ENCODE measurements around the gene CALM3. TPM values are rescaled to one million over a fixed set of nuclear protein-coding genes. Genes with fewer than 3 reads are reported as not detected.

CALM3 gene
- total RNA-seq, 1 donor from 2014 or later, result 399 TPM

DNA sequence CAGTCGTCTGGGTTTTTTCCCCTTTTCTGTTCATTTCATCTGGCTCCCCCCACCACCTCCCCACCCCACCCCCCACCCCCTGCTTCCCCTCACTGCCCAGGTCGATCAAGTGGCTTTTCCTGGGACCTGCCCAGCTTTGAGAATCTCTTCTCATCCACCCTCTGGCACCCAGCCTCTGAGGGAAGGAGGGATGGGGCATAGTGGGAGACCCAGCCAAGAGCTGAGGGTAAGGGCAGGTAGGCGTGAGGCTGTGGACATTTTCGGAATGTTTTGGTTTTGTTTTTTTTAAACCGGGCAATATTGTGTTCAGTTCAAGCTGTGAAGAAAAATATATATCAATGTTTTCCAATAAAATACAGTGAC, 9.3 kb downstream of the CALM3 start:
- no peak overlapping the region for H3K27ac Mint-ChIP-seq
- peaks cover 3% of the 10 kb centered on the region for H3K27me3 Mint-ChIP-seq
- H3K9me3 Mint-ChIP-seq (ENCODE audit: low read depth), result no peaks in the 10 kb centered on the region
- TF ChIP-seq, protein P1, sequence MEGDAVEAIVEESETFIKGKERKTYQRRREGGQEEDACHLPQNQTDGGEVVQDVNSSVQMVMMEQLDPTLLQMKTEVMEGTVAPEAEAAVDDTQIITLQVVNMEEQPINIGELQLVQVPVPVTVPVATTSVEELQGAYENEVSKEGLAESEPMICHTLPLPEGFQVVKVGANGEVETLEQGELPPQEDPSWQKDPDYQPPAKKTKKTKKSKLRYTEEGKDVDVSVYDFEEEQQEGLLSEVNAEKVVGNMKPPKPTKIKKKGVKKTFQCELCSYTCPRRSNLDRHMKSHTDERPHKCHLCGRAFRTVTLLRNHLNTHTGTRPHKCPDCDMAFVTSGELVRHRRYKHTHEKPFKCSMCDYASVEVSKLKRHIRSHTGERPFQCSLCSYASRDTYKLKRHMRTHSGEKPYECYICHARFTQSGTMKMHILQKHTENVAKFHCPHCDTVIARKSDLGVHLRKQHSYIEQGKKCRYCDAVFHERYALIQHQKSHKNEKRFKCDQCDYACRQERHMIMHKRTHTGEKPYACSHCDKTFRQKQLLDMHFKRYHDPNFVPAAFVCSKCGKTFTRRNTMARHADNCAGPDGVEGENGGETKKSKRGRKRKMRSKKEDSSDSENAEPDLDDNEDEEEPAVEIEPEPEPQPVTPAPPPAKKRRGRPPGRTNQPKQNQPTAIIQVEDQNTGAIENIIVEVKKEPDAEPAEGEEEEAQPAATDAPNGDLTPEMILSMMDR (IDR thresholded peaks at IDR 0.05; ENCODE audit: unreplicated experiment), result no peak
- H3K36me3 Mint-ChIP-seq (ENCODE audit: insufficient read depth), result peaks cover 16% of the 10 kb centered on the region
- no peak overlapping the region for H3K4me3 Mint-ChIP-seq (ENCODE audit: low read depth)
- H3K4me1 Mint-ChIP-seq (ENCODE audit: low read depth), result peaks cover 6% of the 10 kb centered on the region
- DNase-seq (ENCODE audit: low spot score, unreplicated experiment), result no peak

DNA sequence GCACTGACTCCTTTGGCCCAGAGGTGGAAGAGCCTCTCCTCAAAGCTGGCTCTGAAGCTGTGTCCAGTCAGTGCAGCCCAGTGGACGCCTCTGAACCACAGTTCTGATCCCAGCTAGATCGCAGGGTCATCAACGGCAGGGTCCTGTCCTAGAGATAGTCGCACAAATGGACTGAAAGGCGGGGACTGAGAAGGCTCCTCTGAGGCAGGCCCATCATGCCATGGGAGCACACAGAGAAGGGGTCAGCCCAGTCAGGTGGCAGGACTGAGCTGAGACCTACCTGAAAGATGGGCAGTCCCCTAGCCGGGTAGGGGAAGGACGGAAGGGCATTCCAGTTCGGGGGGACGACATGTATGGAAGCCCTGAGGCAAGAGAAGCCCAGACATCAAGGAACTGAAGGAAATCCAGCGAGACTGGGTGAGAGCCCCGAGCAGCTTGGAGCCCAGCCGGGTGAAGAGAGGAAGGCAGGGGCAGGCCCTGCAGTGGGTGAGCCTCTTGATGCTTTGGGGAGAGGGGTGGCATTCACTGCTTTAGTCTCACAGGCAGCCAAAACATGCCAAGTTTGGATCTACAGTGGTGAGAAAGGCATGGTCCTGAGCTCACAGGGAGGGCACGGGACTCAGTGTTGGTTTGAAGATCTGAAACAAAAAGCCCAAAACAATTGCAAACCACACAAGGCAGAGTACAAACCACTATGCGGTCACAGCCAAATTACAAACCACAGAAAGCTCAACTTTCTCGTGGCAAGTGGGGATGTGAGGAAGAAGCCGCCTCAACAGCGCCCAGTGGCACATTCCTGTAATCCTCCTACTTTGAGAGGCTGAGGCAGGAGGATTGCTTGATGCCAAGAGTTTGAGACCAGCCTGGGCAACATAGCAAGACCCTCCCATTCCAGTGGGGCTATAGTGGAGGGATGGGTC, 10.0 kb downstream of the CALM3 start:
- TF ChIP-seq, protein P1 (IDR thresholded peaks at IDR 0.05; ENCODE audit: unreplicated experiment), result no peak
- no peak for DNase-seq (ENCODE audit: low spot score, unreplicated experiment)
- no peaks in the 10 kb centered on the region for H3K9me3 Mint-ChIP-seq (ENCODE audit: low read depth)
- peaks cover 16% of the 10 kb centered on the region for H3K36me3 Mint-ChIP-seq (ENCODE audit: insufficient read depth)
- H3K4me1 Mint-ChIP-seq (ENCODE audit: low read depth), result peaks cover 3% of the 10 kb centered on the region
- no peak overlapping the region for H3K4me3 Mint-ChIP-seq (ENCODE audit: low read depth)
- peak overlapping the region; percentile 81 for H3K27ac Mint-ChIP-seq
- peaks cover 5% of the 10 kb centered on the region for H3K27me3 Mint-ChIP-seq

DNA sequence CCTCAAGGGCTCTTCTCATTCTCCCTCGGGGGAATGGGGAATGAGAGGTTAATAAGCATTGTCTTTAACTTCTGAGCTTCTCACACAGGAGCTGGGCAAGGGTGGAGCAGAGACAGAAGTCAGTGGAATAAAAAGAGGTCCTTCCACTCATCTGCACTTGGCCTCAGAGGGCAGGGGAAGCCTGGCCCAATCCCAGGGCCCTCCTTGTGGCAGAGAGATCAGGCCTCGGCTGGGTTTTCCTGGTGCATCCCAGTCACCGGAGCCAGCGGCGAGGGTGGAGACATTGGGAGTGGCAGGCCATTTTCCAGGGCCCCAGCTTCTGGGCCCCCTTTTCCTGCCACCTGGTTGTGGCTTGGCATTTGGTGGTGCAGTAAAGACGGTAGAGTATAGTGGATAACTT, 10.6 kb downstream of the CALM3 start:
- no peak overlapping the region for H3K27ac Mint-ChIP-seq
- DNase-seq (ENCODE audit: low spot score, unreplicated experiment), result no peak

DNA sequence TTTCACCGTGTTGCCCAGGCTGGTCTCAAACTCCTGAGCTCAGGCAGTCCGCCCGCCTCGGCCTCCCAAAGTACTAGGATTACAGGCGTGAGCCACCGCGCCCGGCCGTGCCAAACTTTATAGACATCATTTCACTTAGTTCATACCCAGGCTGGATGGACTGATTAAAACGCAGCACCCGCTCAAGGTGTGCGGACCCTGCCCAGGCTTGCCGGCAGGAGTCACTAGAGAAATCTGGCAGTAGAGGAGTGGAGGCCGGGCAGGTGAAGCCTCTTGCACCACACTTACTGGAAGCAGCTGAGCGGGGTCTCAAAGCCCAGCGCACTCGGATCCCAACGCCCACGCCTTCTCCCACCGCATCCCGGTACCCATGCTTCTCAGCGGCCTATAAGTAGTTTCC, 12.4 kb downstream of the CALM3 start:
- H3K9me3 Mint-ChIP-seq (ENCODE audit: low read depth), result no peaks in the 10 kb centered on the region
- peaks cover 7% of the 10 kb centered on the region for H3K36me3 Mint-ChIP-seq (ENCODE audit: insufficient read depth)

More for the DNA sequence above, 10.6 kb downstream of the CALM3 start:
- no peaks in the 10 kb centered on the region for H3K9me3 Mint-ChIP-seq (ENCODE audit: low read depth)
- TF ChIP-seq, protein P1 (IDR thresholded peaks at IDR 0.05; ENCODE audit: unreplicated experiment), result no peak
- H3K27me3 Mint-ChIP-seq, result peaks cover 9% of the 10 kb centered on the region
- peaks cover 1% of the 10 kb centered on the region for H3K4me1 Mint-ChIP-seq (ENCODE audit: low read depth)
- peaks cover 14% of the 10 kb centered on the region for H3K36me3 Mint-ChIP-seq (ENCODE audit: insufficient read depth)
- no peak overlapping the region for H3K4me3 Mint-ChIP-seq (ENCODE audit: low read depth)

DNA sequence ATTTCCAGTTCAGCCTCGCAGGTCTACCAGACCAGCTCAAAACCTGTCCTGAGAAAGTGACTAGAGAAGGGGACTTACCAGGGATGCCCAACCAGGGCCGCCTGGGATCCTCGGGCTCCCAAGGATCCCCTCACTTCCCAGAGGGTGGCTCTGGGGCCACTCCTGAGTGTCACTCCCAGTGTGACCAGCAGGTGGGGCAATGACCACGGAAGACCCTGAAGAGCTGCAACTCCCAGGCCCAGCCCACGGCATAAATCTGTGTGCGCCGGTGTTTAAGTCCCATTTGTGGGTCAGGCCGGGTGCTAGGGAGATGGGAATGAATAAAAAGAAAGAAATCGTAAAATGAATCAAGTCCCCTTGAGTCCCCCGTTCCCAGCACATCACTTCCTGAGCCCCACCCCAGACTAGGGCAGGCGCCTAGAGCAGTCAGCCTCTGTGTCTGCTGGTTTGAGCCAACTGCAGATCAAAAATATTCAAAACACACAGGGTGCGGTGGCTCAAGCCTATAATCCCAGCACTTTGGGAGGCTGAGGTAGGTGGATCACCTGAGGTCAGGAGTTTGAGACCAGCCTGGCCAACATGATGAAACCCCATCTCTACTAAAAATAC, 13.1 kb downstream of the CALM3 start:
- Mint-ChIP-seq H3K4me3 (ENCODE audit: low read depth) (no peak overlapping the region), H3K27ac (peak overlapping the region; percentile 45), H3K9me3 (ENCODE audit: low read depth) (no peaks in the 10 kb centered on the region), H3K36me3 (ENCODE audit: insufficient read depth) (peaks cover 5% of the 10 kb centered on the region), H3K4me1 (ENCODE audit: low read depth) (peaks cover 1% of the 10 kb centered on the region), H3K27me3 (peaks cover 10% of the 10 kb centered on the region)
- TF ChIP-seq, protein P1 (IDR thresholded peaks at IDR 0.05; ENCODE audit: unreplicated experiment), result peak; percentile 89
- DNase-seq (ENCODE audit: low spot score, unreplicated experiment), result peak; percentile 82

More for the DNA sequence above, 12.4 kb downstream of the CALM3 start:
- TF ChIP-seq, protein P1 (IDR thresholded peaks at IDR 0.05; ENCODE audit: unreplicated experiment), result no peak
- DNase-seq (ENCODE audit: low spot score, unreplicated experiment), result no peak
- Mint-ChIP-seq H3K4me3 (ENCODE audit: low read depth) (no peak overlapping the region), H3K4me1 (ENCODE audit: low read depth) (peaks cover 1% of the 10 kb centered on the region), H3K27ac (no peak overlapping the region), H3K27me3 (peaks cover 10% of the 10 kb centered on the region)
